GM10266 (cell line): ENCODE measurements around the gene MYO7B.

Experiments used
- DNase-seq: peaks from one replicate; pipeline ENCODE4 v3.0.0; 2012; ENCODE audit errors: extremely low spot score
- CTCF ChIP-seq: IDR thresholded peaks from 2 replicates; pipeline ENCODE4 v1.5.1; 2012; ENCODE audit warnings: mild to moderate bottlenecking, low read depth; ENCODE audit not compliant: control insufficient read depth, insufficient read depth; ENCODE audit errors: missing control alignments

The MYO7B gene

DNA sequence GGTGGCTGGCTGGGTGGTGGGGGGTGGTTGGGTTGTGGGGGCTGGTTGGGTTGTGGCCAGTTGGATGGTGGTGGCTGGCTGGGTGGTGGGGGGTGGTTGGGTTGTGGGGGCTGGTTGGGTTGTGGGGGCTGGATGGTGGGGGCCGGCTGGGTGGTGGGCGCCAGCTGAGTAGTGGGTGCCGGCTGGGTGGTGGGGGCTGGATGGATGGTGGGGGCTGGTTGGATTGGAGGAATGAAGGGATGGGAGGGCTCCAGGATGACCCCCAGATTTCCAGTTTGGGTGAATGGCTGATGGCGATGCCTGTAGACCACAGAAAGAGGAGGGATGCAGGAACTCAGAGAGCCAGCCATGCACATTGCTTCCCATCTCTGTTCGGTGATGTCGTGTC, 83.7 kb downstream of the MYO7B start:
- TF ChIP-seq CTCF, result no peak
- DNase-seq, result no peak

DNA sequence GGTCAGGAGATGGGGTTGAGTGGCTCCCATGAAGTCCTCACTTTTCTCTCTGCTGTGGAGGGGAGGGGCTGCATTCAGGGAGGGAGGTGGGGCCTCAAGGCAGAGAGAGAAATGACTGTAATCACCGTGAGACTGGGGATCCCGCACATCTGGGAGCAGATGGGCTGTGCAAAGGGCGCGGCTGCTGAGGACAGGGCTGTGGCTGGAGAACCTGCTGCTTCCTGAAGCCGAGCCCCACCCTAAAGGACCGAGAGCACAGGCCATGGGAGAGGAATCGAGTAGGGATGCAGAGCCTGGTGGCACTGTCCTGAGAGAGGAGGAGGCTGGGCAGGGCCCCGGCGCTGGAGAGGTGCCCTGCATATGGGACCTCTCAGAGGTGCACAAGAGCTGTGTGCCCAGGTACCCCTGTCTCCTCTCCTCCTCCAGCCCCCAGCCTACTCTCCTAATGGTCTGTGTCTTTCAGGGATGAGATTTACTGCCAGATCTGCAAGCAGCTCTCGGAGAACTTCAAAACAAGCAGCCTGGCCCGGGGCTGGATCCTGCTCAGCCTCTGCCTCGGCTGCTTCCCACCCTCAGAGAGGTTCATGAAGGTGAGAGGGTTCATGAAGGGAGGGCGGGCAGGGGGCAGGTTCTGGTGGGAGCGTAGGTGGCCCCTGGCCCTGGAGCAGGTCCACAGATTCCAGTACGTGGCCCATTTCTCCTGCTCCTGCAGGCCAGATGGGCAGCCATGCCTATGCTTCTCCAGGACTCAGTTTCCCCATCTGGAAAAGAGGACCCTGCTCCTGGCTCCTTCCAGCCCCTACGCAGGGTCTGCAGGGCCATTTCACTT, 84.6 kb downstream of the MYO7B start:
- TF ChIP-seq CTCF, result no peak
- no peak for DNase-seq

GRCh38 chr2:127620866-127621265, 85.4 kb downstream of the MYO7B start:
- DNase-seq, result no peak
- no peak for TF ChIP-seq CTCF

- DNase-seq, result no peak
- TF ChIP-seq CTCF, result no peak
These were observed 86.5 kb downstream of the MYO7B start for GRCh38 chr2:127621981-127622431.

DNA sequence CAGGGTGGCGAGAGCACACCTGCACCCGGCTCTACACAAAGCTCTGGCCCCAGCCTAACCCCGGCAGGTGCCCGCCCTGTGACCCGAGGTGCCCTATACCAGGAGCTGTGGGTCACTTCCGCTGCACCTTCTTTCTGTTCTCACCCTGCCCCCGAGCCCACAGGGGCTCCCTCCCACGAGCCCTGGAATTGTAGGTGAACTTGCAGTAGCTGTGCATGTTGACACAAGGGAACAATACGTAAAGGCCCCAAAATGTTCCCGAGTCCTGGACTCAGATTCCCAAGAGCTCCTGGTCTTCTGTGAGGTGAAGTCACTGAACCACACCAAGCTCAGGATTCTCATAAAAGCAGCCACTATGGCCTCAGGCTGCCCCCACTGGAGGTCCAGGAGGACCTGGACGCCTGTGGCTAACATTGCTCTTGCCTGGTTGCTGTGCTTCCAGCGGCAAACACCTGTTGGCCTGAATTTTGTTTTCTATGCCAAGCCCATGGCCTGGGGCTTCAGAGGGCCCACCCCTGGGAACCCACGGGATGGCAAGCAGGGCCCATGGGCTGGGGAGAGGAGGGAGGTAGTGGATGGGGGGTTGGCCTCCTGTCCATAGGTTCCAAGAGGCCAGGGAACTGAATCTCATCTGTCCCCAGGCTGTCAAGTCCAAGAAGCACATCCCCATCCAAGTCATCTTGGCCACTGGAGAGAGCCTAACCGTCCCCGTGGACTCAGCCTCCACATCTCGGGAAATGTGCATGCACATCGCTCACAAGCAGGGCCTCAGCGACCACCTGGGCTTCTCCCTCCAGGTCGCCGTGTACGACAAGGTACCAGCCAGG, 87.3 kb downstream of the MYO7B start:
- no peak for DNase-seq
- no peak for TF ChIP-seq CTCF

DNA sequence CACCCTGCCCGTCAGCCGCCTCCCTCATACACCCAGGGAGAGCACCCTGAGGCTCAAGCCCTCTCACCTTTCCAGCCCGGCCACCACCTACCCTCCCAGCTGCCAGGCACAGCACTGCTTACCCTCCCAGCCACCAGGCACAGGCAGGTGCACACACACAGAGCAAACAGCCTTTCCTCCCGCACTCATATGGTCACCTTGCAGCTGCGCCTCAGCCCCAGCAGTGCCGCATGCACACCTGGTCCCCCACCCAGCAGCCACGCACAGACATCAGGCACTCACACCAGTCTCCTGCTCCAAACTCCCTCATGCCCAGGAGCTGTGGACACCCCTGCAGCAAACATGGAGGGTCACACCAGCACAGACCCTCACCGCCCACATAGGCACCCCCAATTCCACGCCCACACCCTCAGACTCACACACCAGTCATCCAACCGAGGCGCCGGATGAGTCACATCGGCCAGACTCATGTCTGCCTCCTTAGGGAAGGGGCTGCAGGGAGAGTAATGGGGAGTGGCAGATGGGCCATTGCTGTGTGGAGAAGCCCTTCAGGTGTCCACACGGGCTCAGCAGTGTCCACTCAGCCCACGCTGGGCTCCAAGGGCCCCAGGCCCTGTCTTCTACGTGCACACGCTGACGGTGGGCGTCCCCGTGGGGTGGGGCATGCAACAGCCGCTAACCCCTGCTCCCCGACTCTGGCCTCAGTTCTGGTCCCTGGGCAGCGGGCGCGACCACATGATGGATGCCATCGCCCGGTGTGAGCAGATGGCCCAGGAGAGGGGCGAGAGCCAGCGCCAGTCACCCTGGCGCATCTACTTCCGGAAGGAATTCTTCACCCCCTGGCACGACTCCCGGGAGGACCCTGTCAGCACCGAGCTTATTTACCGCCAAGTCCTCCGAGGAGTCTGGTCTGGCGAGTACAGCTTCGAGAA, 88.2 kb downstream of the MYO7B start:
- TF ChIP-seq CTCF, result no peak
- DNase-seq, result no peak
